Endothelial cell of umbilical vein (primary cell): ENCODE results near the gene DIS3L2. TPM values are rescaled to one million over a fixed set of nuclear protein-coding genes. Genes with fewer than 3 reads are reported as not detected.

Experiments used
- BruUV-seq: library from RNA; stranded (reverse); fragments of 400-500 nt; replicated peaks from 2 replicates; lab custom pipeline; 2021; lab: Mats Ljungman, UMichigan
- CTCF ChIA-PET: fragments of 300-600, 350-600 bp; sonication (Branson Sonifier 250); formaldehyde crosslinking; loops from one replicate; lab custom pipeline; 2021; ENCODE audit warnings: antibody characterized with exemption, inconsistent platforms; lab: Charles Lee
- POLR2A ChIA-PET: fragments of 300-600, 350-600 bp; sonication (Branson Sonifier 250); formaldehyde crosslinking; loops from one replicate; lab custom pipeline; 2021; ENCODE audit warnings: antibody characterized with exemption, inconsistent platforms; lab: Charles Lee
- DNase-seq: peaks from one replicate; pipeline ENCODE4 v3.0.0-alpha.2; 2011; ENCODE audit warnings: low read depth, low spot score
- FAIRE-seq: peaks from 2 replicates; lab custom pipeline; 2011; peaks lifted over from hg19 to GRCh38; lab: Jason Lieb, UNC
- H2AFZ ChIP-seq: 2 replicates; pipeline ENCODE4 v1.6.0; 2012; ENCODE audit warnings: low read depth, low read length, control low read depth, inconsistent platforms
- H3K27ac ChIP-seq: 2 replicates; pipeline ENCODE4 v1.5.1; 2011; ENCODE audit warnings: low read depth, mild to moderate bottlenecking, control low read depth, low read length, moderate library complexity; ENCODE audit not compliant: insufficient read depth
- H3K27me3 ChIP-seq, 2 experiments: 2 replicates each; pipeline versions ENCODE4 v1.6.0 to v1.6.1; 2011; ENCODE audit warnings: low read length in 2 of 2, mixed read lengths in 1 of 2; ENCODE audit not compliant: control insufficient read depth in 2 of 2, insufficient read depth in 2 of 2
- H3K36me3 ChIP-seq, 2 experiments: 2 replicates in 1 of 2; 3 replicates in 1 of 2; pipeline ENCODE4 v1.5.1; 2011; ENCODE audit warnings: low read length in 2 of 2, mild to moderate bottlenecking in 1 of 2, moderate library complexity in 1 of 2; ENCODE audit not compliant: control insufficient read depth in 2 of 2, insufficient read depth in 2 of 2; ENCODE audit errors: extremely low read depth in 1 of 2
- H3K4me1 ChIP-seq: 3 replicates; pipeline ENCODE4 v1.5.1; 2011; ENCODE audit warnings: mild to moderate bottlenecking, low read length; ENCODE audit not compliant: control insufficient read depth, insufficient read depth; ENCODE audit errors: extremely low read depth
- H3K4me2 ChIP-seq: 2 replicates; pipeline ENCODE4 v1.6.1; 2011; ENCODE audit warnings: low read length, control low read depth, mixed read lengths; ENCODE audit not compliant: insufficient read depth
- H3K4me3 ChIP-seq, 3 experiments: fragments of 200-600 bp in 1 of 3; sonication (generic), shearing (Covaris generic) in 1 of 3; replicated peaks in 1 of 3; 2 replicates each; pipeline ENCODE4 v1.5.1; 2011 to 2016; ENCODE audit warnings: control low read depth in 3 of 3, low read length in 3 of 3, mild to moderate bottlenecking in 2 of 3, inconsistent platforms in 1 of 3, low read depth in 1 of 3, moderate library complexity in 1 of 3; ENCODE audit not compliant: insufficient read depth in 1 of 3
- H3K79me2 ChIP-seq: 2 replicates; pipeline ENCODE4 v1.6.0; 2012; ENCODE audit warnings: low read length, inconsistent platforms; ENCODE audit not compliant: control insufficient read depth, insufficient read depth
- H3K9ac ChIP-seq: replicated peaks from 2 replicates; pipeline ENCODE3; 2011; ENCODE audit warnings: low read length, control low read depth; ENCODE audit not compliant: insufficient read depth; ENCODE audit errors: extremely low read depth
- H3K9me1 ChIP-seq: replicated peaks from 3 replicates; pipeline ENCODE4 v1.6.0; 2011; ENCODE audit warnings: mild to moderate bottlenecking, low read length; ENCODE audit not compliant: control insufficient read depth, insufficient read depth; ENCODE audit errors: extremely low read depth
- H3K9me3 ChIP-seq: replicated peaks from 2 replicates; pipeline ENCODE4 v1.5.1; 2012; ENCODE audit warnings: low read length, inconsistent platforms; ENCODE audit not compliant: control insufficient read depth, insufficient read depth
- H4K20me1 ChIP-seq: replicated peaks from 2 replicates; pipeline ENCODE3; 2011; ENCODE audit warnings: mild to moderate bottlenecking, low read length; ENCODE audit not compliant: control insufficient read depth, insufficient read depth; ENCODE audit errors: extremely low read depth
- EZH2 ChIP-seq: IDR thresholded peaks from 2 replicates; pipeline ENCODE4 v1.6.1; 2012; ENCODE audit warnings: borderline replicate concordance, low read depth, mild to moderate bottlenecking, moderate library complexity, low read length, inconsistent platforms; ENCODE audit not compliant: severe bottlenecking
- FOS ChIP-seq: IDR thresholded peaks from 2 replicates; pipeline ENCODE4 v1.6.1; 2011; ENCODE audit warnings: mild to moderate bottlenecking, low read length, moderate library complexity, borderline replicate concordance; ENCODE audit not compliant: insufficient read depth
- GATA2 ChIP-seq: IDR thresholded peaks from 2 replicates; pipeline ENCODE4 v1.7.0; 2011; ENCODE audit warnings: low read depth, mild to moderate bottlenecking, moderate library complexity, mixed read lengths, low read length; ENCODE audit not compliant: insufficient read length, insufficient read depth
- JUN ChIP-seq: IDR thresholded peaks from 2 replicates; pipeline ENCODE4 v1.6.1; 2011; ENCODE audit warnings: borderline replicate concordance, low read depth; ENCODE audit not compliant: insufficient read length, insufficient read depth
- MYC ChIP-seq: IDR thresholded peaks from one replicate; pipeline ENCODE4 v1.6.1; 2011; ENCODE audit warnings: mild to moderate bottlenecking, low read depth, low read length
- POLR2A ChIP-seq: IDR thresholded peaks from 2 replicates; pipeline ENCODE4 v1.6.1; 2012; ENCODE audit warnings: low read depth, mild to moderate bottlenecking, control low read depth, low read length
- POLR2AphosphoS5 ChIP-seq: IDR thresholded peaks from 2 replicates; pipeline ENCODE4 v1.6.1; 2012; ENCODE audit warnings: low read depth, mild to moderate bottlenecking, control low read depth, low read length, moderate library complexity; ENCODE audit not compliant: insufficient read depth
- dilution Hi-C: fragments of 300-500 bp; cut with MboI; formaldehyde crosslinking; loops from one replicate; pipeline ENCODE4 v1.15.0; 2019; ENCODE audit warnings: low sequenced_read_pairs; ENCODE audit not compliant: extremely low pct_ligation_motif_present
- intact Hi-C: fragments of 100-400 bp; cut with micrococcal nuclease; formaldehyde crosslinking; loops from one replicate; pipeline ENCODE4 v1.10.0; 2022
- polyA plus RNA-seq, 4 experiments: library from polyadenylated mRNA; depleted of rRNA in 3 of 4; stranded (reverse) in 3 of 4; unstranded in 1 of 4; fragments of >200 nt; gene quantifications; 2 replicates each; pipeline versions ENCODE4 v1.2.1 to v1.2.3, GENCODE V29; 2011 to 2012; ENCODE audit warnings: missing spikeins in 1 of 4
- total RNA-seq: library from RNA; stranded (reverse); gene quantifications from 2 replicates; pipeline ENCODE4 v1.2.3, GENCODE V29; 2021
- TF ChIP-seq, protein P1 (sequence below): IDR thresholded peaks from 2 replicates; pipeline ENCODE4 v1.6.1; 2011; ENCODE audit not compliant: insufficient read depth, insufficient read length
- TF ChIP-seq, protein P2 (sequence below), 2 donors: IDR thresholded peaks; 1 replicate in 1 of 2; 2 replicates in 1 of 2; pipeline ENCODE4 v1.5.1; 2011; ENCODE audit warnings: low read length in 2 of 2, mild to moderate bottlenecking in 2 of 2, moderate library complexity in 2 of 2, control low read depth in 1 of 2, inconsistent platforms in 1 of 2, low read depth in 1 of 2; ENCODE audit not compliant: insufficient read depth in 1 of 2; ENCODE audit errors: extremely low read depth in 1 of 2

Gene DIS3L2
- total and polyA plus RNA-seq, 2 donors (not counting 3 experiments of a cell fraction or from before 2014, with no cell fraction given), result 14.6 to 31.2 TPM

GRCh38 chr2:232102380-232102779 is 140.9 kb downstream of the DIS3L2 start:
- H3K4me3 ChIP-seq, result no peak overlapping the region
- intact Hi-C loops (no loop called here), dilution Hi-C loops (no loop called here)
- TF ChIP-seq FOS (no peak), JUN (no peak), EZH2 (no peak), POLR2AphosphoS5 (no peak), GATA2 (no peak), MYC (no peak), POLR2A (no peak)
- TF ChIP-seq, protein P1, sequence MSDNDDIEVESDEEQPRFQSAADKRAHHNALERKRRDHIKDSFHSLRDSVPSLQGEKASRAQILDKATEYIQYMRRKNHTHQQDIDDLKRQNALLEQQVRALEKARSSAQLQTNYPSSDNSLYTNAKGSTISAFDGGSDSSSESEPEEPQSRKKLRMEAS, result no peak
- TF ChIP-seq, protein P2, sequence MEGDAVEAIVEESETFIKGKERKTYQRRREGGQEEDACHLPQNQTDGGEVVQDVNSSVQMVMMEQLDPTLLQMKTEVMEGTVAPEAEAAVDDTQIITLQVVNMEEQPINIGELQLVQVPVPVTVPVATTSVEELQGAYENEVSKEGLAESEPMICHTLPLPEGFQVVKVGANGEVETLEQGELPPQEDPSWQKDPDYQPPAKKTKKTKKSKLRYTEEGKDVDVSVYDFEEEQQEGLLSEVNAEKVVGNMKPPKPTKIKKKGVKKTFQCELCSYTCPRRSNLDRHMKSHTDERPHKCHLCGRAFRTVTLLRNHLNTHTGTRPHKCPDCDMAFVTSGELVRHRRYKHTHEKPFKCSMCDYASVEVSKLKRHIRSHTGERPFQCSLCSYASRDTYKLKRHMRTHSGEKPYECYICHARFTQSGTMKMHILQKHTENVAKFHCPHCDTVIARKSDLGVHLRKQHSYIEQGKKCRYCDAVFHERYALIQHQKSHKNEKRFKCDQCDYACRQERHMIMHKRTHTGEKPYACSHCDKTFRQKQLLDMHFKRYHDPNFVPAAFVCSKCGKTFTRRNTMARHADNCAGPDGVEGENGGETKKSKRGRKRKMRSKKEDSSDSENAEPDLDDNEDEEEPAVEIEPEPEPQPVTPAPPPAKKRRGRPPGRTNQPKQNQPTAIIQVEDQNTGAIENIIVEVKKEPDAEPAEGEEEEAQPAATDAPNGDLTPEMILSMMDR (IDR thresholded peaks at IDR 0.05; ENCODE audit: extremely low read depth in 1 of 2, insufficient read depth in 1 of 2, low read depth in 1 of 2, low read length in 2 of 2), result no peak
- no peak overlapping the region for H3K9ac ChIP-seq
- H3K4me1 ChIP-seq, result no peaks in the 10 kb centered on the region
- H3K9me3 ChIP-seq, result no peaks in the 10 kb centered on the region
- H3K36me3 ChIP-seq, result no peaks in the 10 kb centered on the region
- H3K27ac ChIP-seq, result no peak overlapping the region
- no peak overlapping the region for H2AFZ ChIP-seq
- no TSS peak for BruUV-seq
- no peaks in the 10 kb centered on the region for H3K79me2 ChIP-seq
- H3K4me2 ChIP-seq, result no peak overlapping the region
- no peak for FAIRE-seq
- no peak for DNase-seq
- ChIA-PET POLR2A (no interaction called here), CTCF (no interaction called here)
- H4K20me1 ChIP-seq, result no peaks in the 10 kb centered on the region
- H3K9me1 ChIP-seq, result no peaks in the 10 kb centered on the region
- H3K27me3 ChIP-seq, result no peaks in the 10 kb centered on the region
